Measurements from ENCODE around the gene PMM1. TPM values are rescaled to one million over a fixed set of nuclear protein-coding genes. Genes with fewer than 3 reads are reported as not detected.
A peak's percentile ranks its signal among the peaks of the same experiment; 100 is the strongest.

PMM1 gene
- total and polyA plus RNA-seq, 9 donors, result 19.9 to 76.6 (median 55.7) TPM

- peaks cover 18% of the 10 kb centered on the region for H3K4me1 ChIP-seq (ENCODE audit: insufficient read depth)
- H3K27ac ChIP-seq, result no peak overlapping the region
- no peaks in the 10 kb centered on the region for H3K27me3 ChIP-seq
- WGBS, 3 donors, result 88 to 89% (median 88%) methylated on average over 8 of the region's 8 CpGs
- peak in 1 of 5 donors; percentile 17 for DNase-seq
- H3K36me3 ChIP-seq, result no peaks in the 10 kb centered on the region
- no peaks in the 10 kb centered on the region for H3K9me3 ChIP-seq
- no peak overlapping the region for H3K4me3 ChIP-seq
- intact Hi-C loops (cut with DNase I), result loop anchor here in 3 of 4 donors (5.0 to 10.0 kb wide), 3 partner anchors 54 to 197 kb away; partner anchors contain the start of gene POLR3H (in 3 of the 3)
- no peak for TF ChIP-seq POLR2A (IDR thresholded peaks at IDR 0.05)
- TF ChIP-seq CTCF (IDR thresholded peaks at IDR 0.05), result no peak
- no peak for TF ChIP-seq EP300 (IDR thresholded peaks at IDR 0.05)
These were observed 9.4 kb upstream of the PMM1 start for GRCh38 chr22:41598891-41599635.

- Histone ChIP-seq H3K27me3 (no peaks in the 10 kb centered on the region), H3K4me3 (no peak overlapping the region), H3K4me1 (ENCODE audit: insufficient read depth) (peaks cover 18% of the 10 kb centered on the region), H3K36me3 (no peaks in the 10 kb centered on the region), H3K27ac (peak overlapping the region in 1 of 2 donors; percentile 8), H3K9me3 (no peaks in the 10 kb centered on the region)
- DNase-seq, result peak in 2 of 5 donors; percentile 35
- intact Hi-C loops (cut with DNase I), result loop anchor here in 3 of 4 donors (5.0 to 10.0 kb wide), 3 partner anchors 53 to 196 kb away; partner anchors contain the start of gene POLR3H (in 3 of the 3)
- TF ChIP-seq CTCF (IDR thresholded peaks at IDR 0.05) (peak in 1 of 3 donors; percentile 10), POLR2A (IDR thresholded peaks at IDR 0.05) (no peak)
- 37 to 48% (median 45%) methylated on average over 5 of the region's 5 CpGs for WGBS, 3 donors
These were observed 8.4 kb upstream of the PMM1 start for GRCh38 chr22:41598081-41598480.

GRCh38 chr22:41597635-41597953 lies 8.0 kb upstream of the PMM1 start:
- H3K36me3 ChIP-seq, result no peaks in the 10 kb centered on the region
- peak overlapping the region; percentile 62 to 65 for H3K27ac ChIP-seq
- H3K9me3 ChIP-seq, result no peaks in the 10 kb centered on the region
- intact Hi-C loops (cut with DNase I), result loop anchor here in 3 of 4 donors (5.0 to 10.0 kb wide), 3 partner anchors 53 to 195 kb away; partner anchors contain the start of gene POLR3H (in 3 of the 3)
- TF ChIP-seq CTCF (IDR thresholded peaks at IDR 0.05), result no peak
- no peak for TF ChIP-seq EP300 (IDR thresholded peaks at IDR 0.05)
- no peak for TF ChIP-seq POLR2A (IDR thresholded peaks at IDR 0.05)
- H3K4me1 ChIP-seq (ENCODE audit: insufficient read depth), result peaks cover 18% of the 10 kb centered on the region
- no peaks in the 10 kb centered on the region for H3K27me3 ChIP-seq
- H3K4me3 ChIP-seq, result no peak overlapping the region
- DNase-seq, result no peak
- WGBS, 3 donors, result 8 to 20% (median 19%) methylated on average over 2 of the region's 2 CpGs

- peak overlapping the region; percentile 62 to 65 for H3K27ac ChIP-seq
- 32 to 42% (median 41%) methylated on average over 13 of the region's 13 CpGs for WGBS, 3 donors
- no peak overlapping the region for H3K4me3 ChIP-seq
- peak; percentile 69 to 82 (median 76) for DNase-seq
- H3K4me1 ChIP-seq (ENCODE audit: insufficient read depth), result peaks cover 18% of the 10 kb centered on the region
- no peaks in the 10 kb centered on the region for H3K9me3 ChIP-seq
- TF ChIP-seq POLR2A (IDR thresholded peaks at IDR 0.05) (no peak), CTCF (IDR thresholded peaks at IDR 0.05) (peak; percentile 69 to 90 (median 82))
- no peaks in the 10 kb centered on the region for H3K36me3 ChIP-seq
- intact Hi-C loops (cut with DNase I), result loop anchor here in 3 of 4 donors (5.0 to 10.0 kb wide), 3 partner anchors 52 to 195 kb away; partner anchors contain the start of gene POLR3H (in 3 of the 3)
- H3K27me3 ChIP-seq, result no peaks in the 10 kb centered on the region
These were observed 7.4 kb upstream of the PMM1 start for GRCh38 chr22:41596776-41597634.
